Transverse colon (tissue), 3 donors: ENCODE results near the gene CCBE1.

ENCODE experiments used
- EP300 ChIP-seq: sonication (generic); formaldehyde crosslinking; IDR thresholded peaks from one replicate; pipeline ENCODE4 v1.6.1; 2017; ENCODE audit warnings: antibody characterized with exemption, low read depth
- TF ChIP-seq, protein P1 (sequence below), 5 experiments: fragments of 200-600 bp in 3 of 5; fragments of 450-650 bp in 2 of 5; sonication (generic) in 3 of 5; IDR thresholded peaks; 1 replicate in 2 of 5; 2 replicates in 3 of 5; pipeline ENCODE4 v1.5.1; 2016 to 2017; ENCODE audit warnings: antibody characterized with exemption in 5 of 5, inconsistent platforms in 3 of 5, mild to moderate bottlenecking in 2 of 5, moderate library complexity in 1 of 5

DNA sequence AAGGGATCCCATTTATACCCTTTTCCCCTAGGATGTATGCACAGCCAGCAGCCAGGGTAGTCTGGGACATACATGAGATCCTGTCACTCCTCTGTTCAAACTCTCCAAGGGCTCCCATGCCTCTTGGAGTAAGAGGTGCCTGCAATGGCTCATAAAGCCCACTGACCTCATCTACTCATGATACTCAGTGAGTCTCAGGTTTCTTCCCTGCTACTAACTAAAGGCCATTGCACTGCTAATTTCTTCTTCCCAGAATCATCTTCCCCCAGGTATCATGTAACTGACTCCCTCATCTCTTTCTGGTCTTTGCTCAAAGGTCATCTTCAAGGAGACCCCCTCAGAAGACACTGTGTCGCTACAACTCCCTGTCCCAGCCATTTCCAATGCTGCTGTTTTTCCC lies 68.2 kb downstream of the CCBE1 start:
- TF ChIP-seq, protein P1, sequence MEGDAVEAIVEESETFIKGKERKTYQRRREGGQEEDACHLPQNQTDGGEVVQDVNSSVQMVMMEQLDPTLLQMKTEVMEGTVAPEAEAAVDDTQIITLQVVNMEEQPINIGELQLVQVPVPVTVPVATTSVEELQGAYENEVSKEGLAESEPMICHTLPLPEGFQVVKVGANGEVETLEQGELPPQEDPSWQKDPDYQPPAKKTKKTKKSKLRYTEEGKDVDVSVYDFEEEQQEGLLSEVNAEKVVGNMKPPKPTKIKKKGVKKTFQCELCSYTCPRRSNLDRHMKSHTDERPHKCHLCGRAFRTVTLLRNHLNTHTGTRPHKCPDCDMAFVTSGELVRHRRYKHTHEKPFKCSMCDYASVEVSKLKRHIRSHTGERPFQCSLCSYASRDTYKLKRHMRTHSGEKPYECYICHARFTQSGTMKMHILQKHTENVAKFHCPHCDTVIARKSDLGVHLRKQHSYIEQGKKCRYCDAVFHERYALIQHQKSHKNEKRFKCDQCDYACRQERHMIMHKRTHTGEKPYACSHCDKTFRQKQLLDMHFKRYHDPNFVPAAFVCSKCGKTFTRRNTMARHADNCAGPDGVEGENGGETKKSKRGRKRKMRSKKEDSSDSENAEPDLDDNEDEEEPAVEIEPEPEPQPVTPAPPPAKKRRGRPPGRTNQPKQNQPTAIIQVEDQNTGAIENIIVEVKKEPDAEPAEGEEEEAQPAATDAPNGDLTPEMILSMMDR (IDR thresholded peaks at IDR 0.05), result no peak
- TF ChIP-seq EP300, result no peak
